K562 (cell line): ENCODE measurements around the gene TLE6. TPM values are rescaled to one million over a fixed set of nuclear protein-coding genes. Genes with fewer than 3 reads are reported as not detected.

Experiments used
- ATAC-seq: fragments of 200-7000 bp; cut with Tn5 transposase; 3 replicates; pipeline ENCODE4 v1.9.1; 2020; ENCODE audit warnings: moderate library complexity
- BruUV-seq: library from RNA; stranded (reverse); fragments of 400-500 nt; replicated peaks from 2 replicates; lab custom pipeline; 2021; lab: Mats Ljungman, UMichigan
- CTCF ChIA-PET: fragments of 300-600 bp; formaldehyde crosslinking; extraction: SDS; loops from one replicate; lab custom pipeline; 2021; ENCODE audit warnings: low intra/inter-chr PET ratio; lab: Yijun Ruan, JAX
- POLR2A ChIA-PET: fragments of 300-600, 350-650 bp; sonication (Branson Sonifier 250); formaldehyde crosslinking; extraction: SDS; loops from one replicate; lab custom pipeline; 2021; ENCODE audit warnings: antibody characterized with exemption, inconsistent platforms; lab: Yijun Ruan, JAX
- DNase-seq, 4 experiments: peaks; one replicate each; pipeline versions ENCODE4 v3.0.0 to v3.0.0-alpha.2; 2011 to 2018; ENCODE audit warnings: low spot score in 3 of 4, mixed read lengths in 3 of 4; ENCODE audit errors: extremely low read depth in 1 of 4
- FAIRE-seq: peaks from 2 replicates; lab custom pipeline; 2011; peaks lifted over from hg19 to GRCh38; lab: Jason Lieb, UNC
- H2AFZ ChIP-seq: 2 replicates; pipeline ENCODE4 v1.6.0; 2011; ENCODE audit warnings: low read depth, low read length, control low read depth, inconsistent platforms
- H3K27ac ChIP-seq: fragments of 200-600 bp; 3 replicates; pipeline ENCODE4 v1.8.0; 2011; ENCODE audit warnings: low read depth, mild to moderate bottlenecking, control low read depth, inconsistent platforms, low read length, moderate library complexity, mixed read lengths; ENCODE audit errors: extremely low read depth
- H3K27me3 ChIP-seq, 2 experiments: fragments of 300-600 bp in 1 of 2; 2 replicates in 1 of 2; 3 replicates in 1 of 2; pipeline versions ENCODE4 v1.6.0 to v1.8.0; 2011; ENCODE audit warnings: inconsistent platforms in 2 of 2, low read length in 2 of 2, mild to moderate bottlenecking in 1 of 2, mixed read lengths in 1 of 2, moderate library complexity in 1 of 2; ENCODE audit not compliant: control insufficient read depth in 2 of 2, insufficient read depth in 2 of 2
- H3K36me3 ChIP-seq: fragments of 300-600 bp; 3 replicates; pipeline ENCODE4 v1.8.0; 2011; ENCODE audit warnings: mild to moderate bottlenecking, low read length, inconsistent platforms; ENCODE audit not compliant: control insufficient read depth, insufficient read depth
- H3K4me1 ChIP-seq, 2 experiments: fragments of 200-600 bp in 1 of 2; replicated peaks in 1 of 2; 2 replicates in 1 of 2; 3 replicates in 1 of 2; pipeline versions ENCODE4 v1.5.1 to v1.8.0; 2011; ENCODE audit warnings: inconsistent platforms in 2 of 2, low read length in 2 of 2, mild to moderate bottlenecking in 1 of 2, mixed read lengths in 1 of 2, moderate library complexity in 1 of 2; ENCODE audit not compliant: control insufficient read depth in 2 of 2, insufficient read depth in 2 of 2
- H3K4me2 ChIP-seq: 2 replicates; pipeline ENCODE4 v1.6.1; 2011; ENCODE audit warnings: low read length, control low read depth, inconsistent platforms, mixed read lengths; ENCODE audit not compliant: insufficient read depth
- H3K4me3 ChIP-seq: fragments of 200-600 bp; sonication (generic), shearing (Covaris generic); 2 replicates; pipeline ENCODE4 v1.5.1; 2016; ENCODE audit warnings: control low read depth, inconsistent platforms
- H3K79me2 ChIP-seq: fragments of 200-600 bp; 3 replicates; pipeline ENCODE4 v1.8.0; 2011; ENCODE audit warnings: low read length, inconsistent platforms; ENCODE audit not compliant: control insufficient read depth, insufficient read depth
- H3K9ac ChIP-seq, 2 experiments: 2 replicates each; pipeline versions ENCODE4 v1.6.0 to v1.6.1; 2011; ENCODE audit warnings: low read depth in 2 of 2, low read length in 2 of 2, control low read depth in 1 of 2, inconsistent platforms in 1 of 2, mild to moderate bottlenecking in 1 of 2, mixed read lengths in 1 of 2; ENCODE audit not compliant: insufficient read depth in 1 of 2
- H3K9me1 ChIP-seq: one replicate; pipeline ENCODE4 v1.6.0; 2011; ENCODE audit warnings: inconsistent platforms, mild to moderate bottlenecking, low read length, moderate library complexity; ENCODE audit not compliant: control insufficient read depth, insufficient read depth
- H3K9me3 ChIP-seq: replicated peaks from 2 replicates; pipeline ENCODE4 v1.5.1; 2011; ENCODE audit warnings: low read depth, low read length, inconsistent platforms; ENCODE audit not compliant: control insufficient read depth, insufficient read depth
- H4K20me1 ChIP-seq: replicated peaks from 2 replicates; pipeline ENCODE4 v1.6.1; 2011; ENCODE audit warnings: low read length, inconsistent platforms, mixed read lengths; ENCODE audit not compliant: control insufficient read depth, insufficient read depth
- HDAC6 ChIP-seq: IDR thresholded peaks from 2 replicates; pipeline ENCODE4 v1.6.1; 2012; ENCODE audit warnings: low read depth, mild to moderate bottlenecking, control low read depth, inconsistent platforms, low read length, moderate library complexity
- HLTF ChIP-seq: fragments of 450-650 bp; IDR thresholded peaks from 2 replicates; pipeline ENCODE4 v1.6.1; 2016
- NFIC ChIP-seq: fragments of 450-650 bp; IDR thresholded peaks from 2 replicates; pipeline ENCODE4 v1.6.1; 2017; ENCODE audit warnings: mild to moderate bottlenecking, inconsistent platforms
- PHF20 ChIP-seq: fragments of 450-650 bp; IDR thresholded peaks from 2 replicates; pipeline ENCODE4 v1.6.1; 2018; ENCODE audit not compliant: partially characterized antibody
- POLR2AphosphoS2 ChIP-seq: IDR thresholded peaks from 2 replicates; pipeline ENCODE4 v1.6.1; 2012; ENCODE audit warnings: low read length, improper control_type of control experiment
- TCF3 ChIP-seq: sonication (generic); formaldehyde crosslinking; IDR thresholded peaks from 2 replicates; pipeline ENCODE4 v1.4.0; 2020; ENCODE audit warnings: mild to moderate bottlenecking, missing genetic modification reagents
- TGIF2 ChIP-seq: sonication (generic); formaldehyde crosslinking; IDR thresholded peaks from 2 replicates; pipeline ENCODE4 v1.8.1; 2022; ENCODE audit warnings: mild to moderate bottlenecking, missing genetic modification reagents, moderate library complexity
- ZBTB2 ChIP-seq: fragments of 450-650 bp; IDR thresholded peaks from 2 replicates; pipeline ENCODE4 v1.6.1; 2016; ENCODE audit warnings: antibody characterized with exemption
- ZFP91 ChIP-seq: sonication (generic); formaldehyde crosslinking; IDR thresholded peaks from 2 replicates; pipeline ENCODE4 v1.8.0; 2022; ENCODE audit warnings: mild to moderate bottlenecking, missing genetic modification reagents
- ZNF384 ChIP-seq: IDR thresholded peaks from 2 replicates; pipeline ENCODE4 v1.6.1; 2012; ENCODE audit warnings: low read depth, low read length, improper control_type of control experiment
- ZNF830 ChIP-seq: fragments of 250-450 bp; sonication (Bioruptor Pico); IDR thresholded peaks from 2 replicates; pipeline ENCODE4 v1.5.0; 2021; ENCODE audit warnings: mild to moderate bottlenecking
- WGBS: fragments of 100-300 bp; shearing (Covaris generic); methylation state at CpG from one replicate; pipeline ENCODE4 v1.1.6; 2016; ENCODE audit warnings: low coverage, mixed read lengths; ENCODE audit not compliant: insufficient coverage; ENCODE audit errors: missing lambda C conversion rate; 5-methylcytosine and 5-hydroxymethylcytosine counted together
- in situ Hi-C: fragments of 300-500 bp; cut with MboI; formaldehyde crosslinking; loops from 4 replicates; pipeline ENCODE4 v1.15.0; 2018; ENCODE audit warnings: inconsistent platforms, mixed read lengths
- intact Hi-C: fragments of 100-400 bp; cut with micrococcal nuclease; formaldehyde crosslinking; loops from 2 replicates; pipeline ENCODE4 v1.14.2; 2022
- polyA plus RNA-seq, 8 experiments: library from polyadenylated mRNA; depleted of rRNA in 4 of 8; stranded (reverse) in 5 of 8; unstranded in 3 of 8; fragments of >200 nt; fragmentation: Nextera tagmentation in 2 of 8; fragmentation: Illumina TruSeq in 1 of 8; extraction: Ambion mirVana in 2 of 8; extraction: Trizol in 1 of 8; gene quantifications; 2 replicates each; pipeline versions ENCODE4 v1.2.1 to v1.2.3, GENCODE V29; 2011 to 2014; ENCODE audit warnings: inconsistent platforms in 1 of 8, missing spikeins in 1 of 8
- total RNA-seq, 7 experiments: library from RNA; depleted of rRNA in 6 of 7; stranded (reverse); fragments of >200 nt in 6 of 7; fragmentation: Illumina TruSeq in 2 of 7; extraction: Trizol in 2 of 7; gene quantifications; 2 replicates each; pipeline versions ENCODE4 v1.2.1 to v1.2.3, GENCODE V29; 2011 to 2021; ENCODE audit warnings: low replicate concordance in 1 of 7

TLE6 gene
- total and polyA plus RNA-seq, 9 of the 15 experiments (the other 6 are each of a cell fraction or from before 2014, with no cell fraction given): 1.1 to 6.1 (median 2.5) TPM

DNA sequence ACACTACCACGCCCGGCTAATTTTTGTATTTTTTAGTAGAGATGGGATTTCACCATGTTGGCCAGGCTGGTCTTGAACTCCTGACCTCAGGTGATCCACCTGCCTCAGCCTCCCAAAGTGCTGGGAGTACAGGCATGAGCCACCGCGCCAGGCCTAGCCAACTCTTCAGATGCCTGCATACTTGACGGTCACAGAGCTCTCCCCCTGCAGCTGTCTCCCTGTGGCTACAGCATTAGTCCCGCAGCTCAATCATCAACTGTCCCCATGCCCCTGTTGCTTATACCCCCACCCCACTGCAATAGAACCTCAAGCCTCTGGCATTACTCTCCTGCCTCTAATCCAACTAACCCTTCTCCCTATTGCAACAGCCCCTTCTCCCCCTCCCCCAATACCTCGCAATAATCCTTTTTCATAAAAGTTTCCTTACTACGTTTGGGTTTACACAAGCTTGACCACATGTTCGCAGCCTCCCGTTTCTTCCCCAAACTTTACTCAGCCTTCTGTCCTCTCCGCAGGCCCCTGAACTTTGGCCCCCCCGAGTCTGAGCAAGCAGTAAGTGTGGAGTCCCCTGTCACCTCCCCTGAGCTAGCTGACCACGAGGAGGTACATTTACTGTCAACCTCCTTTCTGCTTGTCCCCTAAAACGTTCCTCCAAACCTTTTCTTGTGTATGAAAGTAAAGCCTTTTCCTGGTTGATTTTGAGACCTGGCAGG lies 34.3 kb upstream of the TLE6 start:
- in situ Hi-C loops: no loop called here
- no peaks in the 10 kb centered on the region for H3K27me3 ChIP-seq
- H3K4me1 ChIP-seq: peaks cover 2 to 23% of the 10 kb centered on the region in 2 experiments; a peak in 4 of 5 replicates
- H3K79me2 ChIP-seq: peaks cover 18% of the 10 kb centered on the region
- H3K9me3 ChIP-seq: peaks cover 9% of the 10 kb centered on the region
- no peak for TF ChIP-seq HDAC6
- no peak for TF ChIP-seq NFIC
- no peak for TF ChIP-seq ZNF384
- H3K9ac ChIP-seq: no peak overlapping the region
- no peak overlapping the region for H2AFZ ChIP-seq
- DNase-seq: no peak
- no peaks in the 10 kb centered on the region for H3K9me1 ChIP-seq
- no peak overlapping the region for H3K4me2 ChIP-seq
- H4K20me1 ChIP-seq: no peaks in the 10 kb centered on the region
- WGBS: 72% methylated on average over 14 of the region's 14 CpGs
- CTCF ChIA-PET: no interaction called here
- H3K27ac ChIP-seq: no peak overlapping the region
- BruUV-seq: no TSS peak
- no peak for ATAC-seq
- peaks cover 13% of the 10 kb centered on the region; the same call in 2 of the 3 replicates for H3K36me3 ChIP-seq
- FAIRE-seq: no peak
- intact Hi-C loops: no loop called here
- POLR2A ChIA-PET: interaction anchor here (0.9 kb wide), 1 partner anchor 8 kb away, joined by 4 read pairs; no protein-coding TSS in a partner anchor
- no peak overlapping the region for H3K4me3 ChIP-seq

DNA sequence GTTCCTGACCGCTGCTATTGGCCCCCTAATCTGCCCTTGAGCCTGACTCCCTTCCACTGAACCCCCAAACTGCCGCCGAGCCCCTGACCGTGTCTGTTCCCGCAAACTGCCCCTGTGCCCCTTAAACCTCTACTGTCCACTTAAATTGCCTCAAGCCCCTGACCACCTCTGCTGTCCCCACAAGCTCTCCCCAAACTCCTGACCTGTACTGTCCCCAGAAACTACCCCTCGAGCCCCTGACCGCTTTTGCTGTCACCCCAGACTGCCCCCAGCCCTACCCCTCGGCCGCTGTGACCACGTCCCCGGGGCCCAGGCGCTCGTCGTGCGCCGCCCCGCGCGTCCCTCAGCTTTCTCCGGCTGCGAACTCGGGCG lies 33.0 kb upstream of the TLE6 start:
- Histone ChIP-seq H3K27me3 (no peaks in the 10 kb centered on the region), H2AFZ (peak overlapping the region; percentile 96), H3K9me1 (no peaks in the 10 kb centered on the region), H3K4me3 (peak overlapping the region; percentile 90), H3K27ac (peak overlapping the region; percentile 96), H3K9ac (peak overlapping the region; percentile 77 to 96), H3K36me3 (peaks cover 4% of the 10 kb centered on the region; the same call in 2 of the 3 replicates), H3K4me1 (peaks cover 6 to 26% of the 10 kb centered on the region in 2 experiments), H3K9me3 (peaks cover 4% of the 10 kb centered on the region), H3K4me2 (peak overlapping the region; percentile 83), H3K79me2 (peaks cover 18% of the 10 kb centered on the region), H4K20me1 (peaks cover 4% of the 10 kb centered on the region)
- in situ Hi-C loops: no loop called here
- no TSS peak for BruUV-seq
- 0% methylated on average over 15 of the region's 23 CpGs for WGBS
- FAIRE-seq: no peak
- ChIA-PET POLR2A (interaction anchor here (0.6 to 0.8 kb wide), 7 partner anchors 20 to 457 kb away, joined by 3 to 4 read pairs (median 3); no protein-coding TSS in a partner anchor), CTCF (no interaction called here)
- DNase-seq: no peak
- intact Hi-C loops: no loop called here
- ATAC-seq: peak; percentile 55
- TF ChIP-seq POLR2AphosphoS2 (no peak), PHF20 (peak; percentile 69), TCF3 (CRISPR knock-in tag) (0 out of 2 replicates have a peak, but pooled peaks have one; percentile 6), HLTF (0 out of 2 replicates have a peak, but pooled peaks have one; percentile 4), ZFP91 (CRISPR knock-in tag) (0 out of 2 replicates have a peak, but pooled peaks have one; percentile 44), TGIF2 (no peak), ZBTB2 (0 out of 2 replicates have a peak, but pooled peaks have one; percentile 19), ZNF830 (0 out of 2 replicates have a peak, but pooled peaks have one; percentile 54)
